Gastrocnemius medialis (tissue), 4 donors: ENCODE results near the gene HGS. TPM values are rescaled to one million over a fixed set of nuclear protein-coding genes. Genes with fewer than 3 reads are reported as not detected.

Experiments used
- ATAC-seq, 2 donors: fragments of 150-250 bp; one replicate each; pipeline ENCODE4 v1.9.1; 2016
- DNase-seq, 2 donors: peaks; one replicate each; pipeline ENCODE4 v3.0.0-alpha.2; 2019
- H3K27ac ChIP-seq, 4 donors: fragments of 200-600 bp; sonication (generic); 1 replicate in 1 of 4; 2 replicates in 3 of 4; pipeline ENCODE4 v1.5.1; 2016 to 2018; ENCODE audit warnings: mild to moderate bottlenecking in 2 of 4, moderate library complexity in 1 of 4
- H3K27me3 ChIP-seq, 3 donors: fragments of 200-600 bp; sonication (generic) in 2 of 3; 1 replicate in 1 of 3; 2 replicates in 2 of 3; pipeline versions ENCODE4 v1.5.1 to v1.6.0; 2016 to 2019; ENCODE audit warnings: mild to moderate bottlenecking in 1 of 3, moderate library complexity in 1 of 3
- H3K36me3 ChIP-seq, 2 donors: fragments of 200-600 bp; sonication (generic) in 1 of 2; one replicate each; pipeline ENCODE4 v1.5.1; 2017 to 2018
- H3K4me1 ChIP-seq, 2 donors: fragments of 200-600 bp; sonication (generic) in 1 of 2; one replicate each; pipeline ENCODE4 v1.5.1; 2016 to 2017; ENCODE audit warnings: mild to moderate bottlenecking in 2 of 2
- H3K4me3 ChIP-seq, 4 donors: fragments of 200-600 bp; sonication (generic) in 3 of 4; 1 replicate in 1 of 4; 2 replicates in 3 of 4; pipeline ENCODE4 v1.5.1; 2016 to 2019; ENCODE audit warnings: mild to moderate bottlenecking in 2 of 4
- H3K9me3 ChIP-seq, 3 donors: fragments of 200-600 bp; sonication (generic) in 2 of 3; 1 replicate in 1 of 3; 2 replicates in 2 of 3; pipeline ENCODE4 v1.5.1; 2016 to 2019
- POLR2A ChIP-seq, 2 donors: fragments of 450-650 bp; IDR thresholded peaks; one replicate each; pipeline ENCODE4 v1.6.1; 2017; ENCODE audit warnings: antibody characterized with exemption in 2 of 2, mild to moderate bottlenecking in 2 of 2, moderate library complexity in 2 of 2
- in situ Hi-C, 4 donors: fragments of 200-750 bp; cut with MboI; loops; one replicate each; pipeline versions ENCODE4 v1.15.0 to v1.8.0; 2017; ENCODE audit warnings: low sequenced_read_pairs in 4 of 4
- intact Hi-C: fragments of 100-400 bp; cut with DNase I; formaldehyde crosslinking; loops from one replicate; pipeline ENCODE4 v1.15.1; 2023; ENCODE audit warnings: low total_unique reads
- total RNA-seq, 4 donors: library from RNA; depleted of rRNA; stranded (reverse); fragments of >200 nt; gene quantifications; one replicate each; pipeline versions ENCODE4 v1.1.0 to v1.2.3, GENCODE V29; 2016
- TF ChIP-seq, protein P1 (sequence below), 5 experiments: fragments of 450-650 bp in 3 of 5; fragments of 200-600 bp in 2 of 5; sonication (generic) in 2 of 5; IDR thresholded peaks in 4 of 5; conservative IDR thresholded peaks in 1 of 5; 1 replicate in 4 of 5; 2 replicates in 1 of 5; pipeline ENCODE4 v1.5.1; 2016 to 2019; ENCODE audit warnings: antibody characterized with exemption in 5 of 5, mild to moderate bottlenecking in 3 of 5, moderate library complexity in 3 of 5

The HGS gene
- total RNA-seq, 4 donors from 2014 or later, result 62.1 to 150 (median 113) TPM

DNA sequence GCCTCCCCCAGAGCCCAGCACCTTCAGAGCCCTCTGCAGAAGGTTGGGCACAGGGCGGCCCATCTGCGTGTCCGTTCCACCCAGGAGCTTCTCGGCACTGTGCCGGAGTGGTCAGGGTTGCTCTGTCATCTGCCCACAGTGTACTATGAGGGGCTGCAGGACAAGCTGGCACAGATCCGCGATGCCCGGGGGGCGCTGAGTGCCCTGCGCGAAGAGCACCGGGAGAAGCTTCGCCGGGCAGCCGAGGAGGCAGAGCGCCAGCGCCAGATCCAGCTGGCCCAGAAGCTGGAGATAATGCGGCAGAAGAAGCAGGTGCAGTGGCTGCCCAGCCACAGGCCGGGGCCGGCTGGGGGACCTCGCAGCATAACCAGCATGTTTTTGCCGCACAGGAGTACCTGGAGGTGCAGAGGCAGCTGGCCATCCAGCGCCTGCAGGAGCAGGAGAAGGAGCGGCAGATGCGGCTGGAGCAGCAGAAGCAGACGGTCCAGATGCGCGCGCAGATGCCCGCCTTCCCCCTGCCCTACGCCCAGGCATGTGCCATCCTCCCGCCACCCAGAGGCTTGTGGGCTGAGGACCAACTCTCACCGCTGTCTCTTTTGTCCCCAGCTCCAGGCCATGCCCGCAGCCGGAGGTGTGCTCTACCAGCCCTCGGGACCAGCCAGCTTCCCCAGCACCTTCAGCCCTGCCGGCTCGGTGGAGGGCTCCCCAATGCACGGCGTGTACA, 12.6 kb downstream of the HGS start:
- no peak for ATAC-seq
- peaks cover 0 to 92% of the 10 kb centered on the region in 2 donors for H3K36me3 ChIP-seq
- in situ Hi-C loops, result no loop called here
- no peak for DNase-seq
- peak overlapping the region in 3 of 4 donors; percentile 64 to 78 (median 64) for H3K27ac ChIP-seq
- peaks cover 6 to 21% of the 10 kb centered on the region in 2 donors for H3K4me1 ChIP-seq
- no peaks in the 10 kb centered on the region for H3K27me3 ChIP-seq
- no peaks in the 10 kb centered on the region for H3K9me3 ChIP-seq
- intact Hi-C loops, result no loop called here
- no peak overlapping the region for H3K4me3 ChIP-seq
- TF ChIP-seq, protein P1, sequence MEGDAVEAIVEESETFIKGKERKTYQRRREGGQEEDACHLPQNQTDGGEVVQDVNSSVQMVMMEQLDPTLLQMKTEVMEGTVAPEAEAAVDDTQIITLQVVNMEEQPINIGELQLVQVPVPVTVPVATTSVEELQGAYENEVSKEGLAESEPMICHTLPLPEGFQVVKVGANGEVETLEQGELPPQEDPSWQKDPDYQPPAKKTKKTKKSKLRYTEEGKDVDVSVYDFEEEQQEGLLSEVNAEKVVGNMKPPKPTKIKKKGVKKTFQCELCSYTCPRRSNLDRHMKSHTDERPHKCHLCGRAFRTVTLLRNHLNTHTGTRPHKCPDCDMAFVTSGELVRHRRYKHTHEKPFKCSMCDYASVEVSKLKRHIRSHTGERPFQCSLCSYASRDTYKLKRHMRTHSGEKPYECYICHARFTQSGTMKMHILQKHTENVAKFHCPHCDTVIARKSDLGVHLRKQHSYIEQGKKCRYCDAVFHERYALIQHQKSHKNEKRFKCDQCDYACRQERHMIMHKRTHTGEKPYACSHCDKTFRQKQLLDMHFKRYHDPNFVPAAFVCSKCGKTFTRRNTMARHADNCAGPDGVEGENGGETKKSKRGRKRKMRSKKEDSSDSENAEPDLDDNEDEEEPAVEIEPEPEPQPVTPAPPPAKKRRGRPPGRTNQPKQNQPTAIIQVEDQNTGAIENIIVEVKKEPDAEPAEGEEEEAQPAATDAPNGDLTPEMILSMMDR (IDR thresholded peaks at IDR 0.05 in 4 of 5, conservative IDR thresholded peaks at IDR 0.05 in 1 of 5), result no peak
- TF ChIP-seq POLR2A (IDR thresholded peaks at IDR 0.05), result no peak

DNA sequence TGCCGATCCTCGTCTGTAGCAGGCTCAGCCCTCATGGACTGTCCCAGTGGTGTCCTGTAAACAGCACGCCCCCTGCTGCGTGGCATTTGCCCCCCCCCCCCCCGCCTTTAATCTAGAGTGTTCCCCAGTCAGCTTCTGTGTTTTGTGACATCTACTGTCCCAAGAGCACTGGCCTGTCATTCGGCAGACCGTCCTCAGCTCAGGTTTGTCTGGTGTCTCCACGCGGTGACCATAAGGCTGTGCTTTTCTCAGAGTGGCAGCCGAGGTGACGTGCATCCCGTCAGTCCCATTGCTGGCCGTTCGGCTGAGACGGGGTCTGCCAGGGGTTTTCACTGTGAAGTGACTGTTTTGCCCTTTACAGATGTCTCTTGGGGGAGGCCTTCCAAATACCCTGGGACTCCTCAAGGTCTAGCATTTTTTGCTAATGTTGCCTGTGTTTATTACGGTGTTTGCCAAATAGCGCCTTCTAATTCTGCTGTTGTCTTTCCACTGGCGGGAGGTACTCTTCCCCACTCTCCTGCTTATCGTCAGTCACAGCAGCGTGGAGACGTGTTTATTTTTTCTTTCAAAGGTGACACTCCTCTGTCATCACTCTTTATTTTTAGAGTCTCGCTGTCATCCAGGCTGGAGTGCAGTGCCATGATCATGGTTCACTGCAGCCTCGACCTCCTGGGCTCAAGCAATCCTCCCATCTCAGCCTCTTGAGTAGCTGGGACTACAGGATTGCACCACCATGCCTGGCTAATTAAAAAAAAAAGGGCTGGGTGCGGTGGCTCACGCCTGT, 13.6 kb downstream of the HGS start:
- Histone ChIP-seq H3K9me3 (no peaks in the 10 kb centered on the region), H3K4me3 (no peak overlapping the region), H3K27me3 (no peaks in the 10 kb centered on the region), H3K4me1 (peaks cover 17 to 32% of the 10 kb centered on the region in 2 donors), H3K27ac (peak overlapping the region; percentile 54 to 78 (median 64)), H3K36me3 (peaks cover 0 to 81% of the 10 kb centered on the region in 2 donors)
- intact Hi-C loops (no loop called here), in situ Hi-C loops (no loop called here)
- ATAC-seq (peak; percentile 72 to 80), DNase-seq (peak in 1 of 2 donors; percentile 52)
- no peak for TF ChIP-seq POLR2A (IDR thresholded peaks at IDR 0.05)
- TF ChIP-seq, protein P1 (IDR thresholded peaks at IDR 0.05 in 4 of 5, conservative IDR thresholded peaks at IDR 0.05 in 1 of 5), result no peak

DNA sequence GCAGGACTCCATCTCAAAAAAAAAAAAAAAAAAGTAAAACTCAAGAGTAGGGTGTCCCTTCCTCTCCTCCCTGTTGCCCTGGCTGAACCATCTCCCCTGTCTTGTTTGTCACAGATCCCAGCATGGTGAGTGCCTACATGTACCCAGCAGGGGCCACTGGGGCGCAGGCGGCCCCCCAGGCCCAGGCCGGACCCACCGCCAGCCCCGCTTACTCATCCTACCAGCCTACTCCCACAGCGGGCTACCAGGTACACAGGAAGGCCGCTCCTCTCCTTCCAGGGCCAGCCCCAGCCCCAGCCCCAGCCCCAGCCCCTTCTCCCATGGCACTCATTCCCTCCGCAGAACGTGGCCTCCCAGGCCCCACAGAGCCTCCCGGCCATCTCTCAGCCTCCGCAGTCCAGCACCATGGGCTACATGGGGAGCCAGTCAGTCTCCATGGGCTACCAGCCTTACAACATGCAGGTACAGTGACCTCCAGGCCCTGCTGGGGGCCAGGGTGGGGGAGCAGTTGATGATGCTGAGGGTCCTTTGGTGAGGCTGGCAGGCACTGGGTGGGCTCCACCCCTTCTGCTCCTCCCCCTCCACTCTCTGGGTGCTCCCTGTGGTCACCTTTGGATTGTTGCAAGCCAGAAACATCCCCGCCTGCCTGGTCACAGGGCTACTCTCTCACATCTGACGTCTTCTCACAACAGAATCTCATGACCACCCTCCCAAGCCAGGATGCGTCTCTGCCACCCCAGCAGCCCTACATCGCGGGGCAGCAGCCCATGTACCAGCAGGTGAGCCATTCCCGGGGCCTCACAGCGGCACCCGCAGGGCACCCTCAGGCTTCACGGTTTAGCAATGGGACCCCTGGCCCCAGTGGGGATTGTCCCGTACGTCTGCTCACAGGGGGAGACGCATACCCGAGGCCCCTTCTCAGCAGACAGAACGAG, 16.8 kb downstream of the HGS start:
- Histone ChIP-seq H3K9me3 (no peaks in the 10 kb centered on the region), H3K27me3 (no peaks in the 10 kb centered on the region), H3K4me3 (no peak overlapping the region), H3K36me3 (peaks cover 0 to 55% of the 10 kb centered on the region in 2 donors), H3K4me1 (peaks cover 26 to 48% of the 10 kb centered on the region in 2 donors), H3K27ac (peak overlapping the region in 1 of 4 donors; percentile 99)
- intact Hi-C loops (no loop called here), in situ Hi-C loops (no loop called here)
- DNase-seq (no peak), ATAC-seq (no peak)
- TF ChIP-seq, protein P1 (IDR thresholded peaks at IDR 0.05 in 4 of 5, conservative IDR thresholded peaks at IDR 0.05 in 1 of 5), result no peak
- no peak for TF ChIP-seq POLR2A (IDR thresholded peaks at IDR 0.05)

DNA sequence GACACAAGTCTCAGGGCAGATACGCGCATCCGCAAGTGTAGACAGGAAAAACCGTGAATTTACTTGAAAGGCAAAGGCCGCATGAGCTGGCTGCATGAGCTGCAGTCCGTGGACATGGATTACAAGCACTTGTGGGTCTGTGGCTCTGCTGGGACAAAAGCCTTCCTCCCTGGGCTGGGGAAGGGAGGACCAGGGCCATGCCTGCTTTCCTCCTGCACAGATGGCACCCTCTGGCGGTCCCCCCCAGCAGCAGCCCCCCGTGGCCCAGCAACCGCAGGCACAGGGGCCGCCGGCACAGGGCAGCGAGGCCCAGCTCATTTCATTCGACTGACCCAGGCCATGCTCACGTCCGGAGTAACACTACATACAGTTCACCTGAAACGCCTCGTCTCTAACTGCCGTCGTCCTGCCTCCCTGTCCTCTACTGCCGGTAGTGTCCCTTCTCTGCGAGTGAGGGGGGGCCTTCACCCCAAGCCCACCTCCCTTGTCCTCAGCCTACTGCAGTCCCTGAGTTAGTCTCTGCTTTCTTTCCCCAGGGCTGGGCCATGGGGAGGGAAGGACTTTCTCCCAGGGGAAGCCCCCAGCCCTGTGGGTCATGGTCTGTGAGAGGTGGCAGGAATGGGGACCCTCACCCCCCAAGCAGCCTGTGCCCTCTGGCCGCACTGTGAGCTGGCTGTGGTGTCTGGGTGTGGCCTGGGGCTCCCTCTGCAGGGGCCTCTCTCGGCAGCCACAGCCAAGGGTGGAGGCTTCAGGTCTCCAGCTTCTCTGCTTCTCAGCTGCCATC, 17.7 kb downstream of the HGS start:
- Histone ChIP-seq H3K9me3 (no peaks in the 10 kb centered on the region), H3K27me3 (no peaks in the 10 kb centered on the region), H3K4me1 (peaks cover 26 to 48% of the 10 kb centered on the region in 2 donors), H3K4me3 (peak overlapping the region in 3 of 4 donors; percentile 93 to 96 (median 94)), H3K27ac (peak overlapping the region in 3 of 4 donors; percentile 96 to 99 (median 99)), H3K36me3 (peaks cover 0 to 55% of the 10 kb centered on the region in 2 donors)
- intact Hi-C loops, result no loop called here
- TF ChIP-seq POLR2A (IDR thresholded peaks at IDR 0.05), result no peak
- TF ChIP-seq, protein P1 (IDR thresholded peaks at IDR 0.05 in 4 of 5, conservative IDR thresholded peaks at IDR 0.05 in 1 of 5), result no peak
- in situ Hi-C loops, result no loop called here
- ATAC-seq (no peak), DNase-seq (no peak)
